SK-MEL-5 (cell line): ENCODE results near the gene EIF4A2. TPM values are rescaled to one million over a fixed set of nuclear protein-coding genes. Genes with fewer than 3 reads are reported as not detected.
"Not testable (repeated sequence)": the region's sequence is repeated elsewhere in the genome, so short reads cannot be mapped to it uniquely, and the experiment has no call there.

Experiments
- DNase-seq: peaks from one replicate; pipeline ENCODE4 v3.0.0-alpha.2; 2016; ENCODE audit warnings: low read depth, low spot score
- in situ Hi-C: cut with HindIII; loops from 2 replicates; pipeline ENCODE4 v1.10.0; 2016; ENCODE audit warnings: low sequenced_read_pairs, high pct_unique_total_duplicates, low pct_unique_long_range_greater_than_20kb
- total RNA-seq: library from RNA; depleted of rRNA; stranded (reverse); fragments of >200 nt; shearing (Covaris generic); gene quantifications from 2 replicates; pipeline ENCODE4 v1.2.3, GENCODE V29; 2014

The EIF4A2 gene
- total RNA-seq, 1 experiment from 2014 or later = 434 TPM

DNA sequence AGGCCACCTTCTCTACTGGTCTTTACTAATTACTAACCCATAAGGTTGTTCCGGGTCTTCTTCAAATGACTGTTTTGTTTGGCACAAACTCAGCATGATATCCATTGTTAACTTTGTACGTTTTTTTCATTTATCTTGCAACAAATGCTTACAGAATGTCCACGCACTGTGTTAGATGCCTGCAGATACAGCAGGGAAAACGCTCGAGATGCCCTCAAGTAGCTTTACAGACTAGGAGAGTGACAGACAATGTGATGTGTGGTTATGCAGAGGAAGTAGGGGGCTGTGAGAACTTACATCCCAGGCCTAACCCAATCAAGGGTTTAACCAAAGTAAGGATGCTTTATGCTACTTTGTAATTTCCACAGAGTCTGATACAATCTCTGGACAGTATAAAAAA is 23.9 kb downstream of the EIF4A2 start:
- in situ Hi-C loops = no loop called here
- DNase-seq = no peak

DNA sequence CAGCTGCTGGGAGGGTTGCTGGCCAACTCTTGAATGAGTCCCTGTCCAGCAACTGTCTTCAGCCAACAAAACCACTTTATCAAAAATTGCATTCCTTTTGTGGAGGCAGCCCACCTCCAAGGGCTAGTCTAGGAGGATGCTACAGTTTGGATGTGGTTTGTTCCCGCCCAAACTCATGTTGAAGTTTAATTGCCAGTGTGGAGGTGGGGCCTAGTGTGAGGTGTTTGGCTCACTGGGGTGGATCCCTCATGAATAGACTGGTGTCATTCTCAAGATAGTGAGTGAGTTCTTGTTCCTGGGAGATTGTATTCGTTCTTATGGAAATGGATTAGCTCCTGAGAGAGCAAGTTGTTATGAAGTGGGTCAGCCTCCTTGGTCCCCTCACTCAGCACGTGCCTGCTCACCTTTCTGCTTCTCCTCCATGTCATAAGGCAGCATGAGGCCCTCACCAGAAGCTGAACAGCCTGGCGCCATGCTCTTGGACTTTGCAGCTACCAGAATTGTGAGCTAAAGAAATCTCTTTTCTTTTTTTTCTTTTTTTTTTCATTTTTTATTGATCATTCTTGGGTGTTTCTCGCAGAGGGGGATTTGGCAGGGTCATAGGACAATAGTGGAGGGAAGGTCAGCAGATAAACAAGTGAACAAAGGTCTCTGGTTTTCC is 27.1 kb downstream of the EIF4A2 start:
- no peak for DNase-seq
- in situ Hi-C loops = no loop called here

GRCh38 chr3:186811313-186811712 is 27.9 kb downstream of the EIF4A2 start:
- in situ Hi-C loops, DNase-seq: not testable (repeated sequence)

DNA sequence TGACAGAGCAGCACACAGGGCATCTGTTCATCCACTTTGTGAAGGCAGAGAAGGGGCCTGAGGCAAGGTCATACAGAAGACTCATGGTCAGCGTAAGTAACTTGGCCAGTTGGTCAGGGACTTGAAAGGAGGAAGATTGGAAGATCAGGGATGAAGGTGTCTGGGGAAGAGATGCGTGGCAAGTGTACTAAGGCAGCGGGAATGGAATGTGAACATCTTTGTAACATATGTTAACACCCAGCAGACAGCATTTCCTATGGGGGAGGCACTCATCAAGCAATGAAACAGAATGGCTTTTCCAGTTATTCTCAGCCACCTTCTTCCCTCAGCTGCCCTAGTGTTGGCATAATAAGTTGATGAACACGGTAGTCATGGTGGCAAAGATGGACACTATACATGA is 30.7 kb downstream of the EIF4A2 start:
- DNase-seq = no peak

GRCh38 chr3:186815435-186815834 is 32.1 kb downstream of the EIF4A2 start:
- in situ Hi-C loops = no loop called here
- DNase-seq = peak; percentile 45

More for the DNA sequence above, 30.7 kb downstream of the EIF4A2 start:
- in situ Hi-C loops = no loop called here

GRCh38 chr3:186818516-186818915 is 35.1 kb downstream of the EIF4A2 start:
- in situ Hi-C loops = no loop called here
- DNase-seq = no peak

- no peak for DNase-seq
- in situ Hi-C loops = no loop called here
Measured at GRCh38 chr3:186818956-186819355, 35.6 kb downstream of the EIF4A2 start.

- in situ Hi-C loops = no loop called here
Measured at GRCh38 chr3:186821429-186822387, 38.3 kb downstream of the EIF4A2 start.

GRCh38 chr3:186822388-186822759 is 39.0 kb downstream of the EIF4A2 start:
- DNase-seq, in situ Hi-C loops: not testable (repeated sequence)

More at GRCh38 chr3:186821429-186822387, 38.3 kb downstream of the EIF4A2 start:
- peak; percentile 69 for DNase-seq

DNA sequence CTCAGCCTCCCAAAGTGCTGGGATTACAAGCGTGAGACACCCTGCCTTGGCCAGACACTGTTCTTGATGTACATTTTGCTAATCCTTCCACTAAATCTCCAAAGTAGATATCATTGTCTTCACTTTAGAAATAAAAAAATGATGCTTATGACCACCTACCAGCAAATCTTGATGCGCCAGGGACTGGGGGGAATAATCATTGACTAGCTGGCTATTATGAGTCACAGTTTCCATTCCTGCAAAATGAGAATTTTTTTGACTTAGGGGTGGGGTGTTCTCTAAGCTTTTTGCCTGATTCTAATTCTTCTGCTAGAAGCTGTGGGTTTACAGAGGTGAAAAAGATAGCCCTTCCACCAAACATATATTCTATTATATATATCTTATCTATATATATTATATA is 40.0 kb downstream of the EIF4A2 start:
- no peak for DNase-seq
- in situ Hi-C loops = no loop called here

DNA sequence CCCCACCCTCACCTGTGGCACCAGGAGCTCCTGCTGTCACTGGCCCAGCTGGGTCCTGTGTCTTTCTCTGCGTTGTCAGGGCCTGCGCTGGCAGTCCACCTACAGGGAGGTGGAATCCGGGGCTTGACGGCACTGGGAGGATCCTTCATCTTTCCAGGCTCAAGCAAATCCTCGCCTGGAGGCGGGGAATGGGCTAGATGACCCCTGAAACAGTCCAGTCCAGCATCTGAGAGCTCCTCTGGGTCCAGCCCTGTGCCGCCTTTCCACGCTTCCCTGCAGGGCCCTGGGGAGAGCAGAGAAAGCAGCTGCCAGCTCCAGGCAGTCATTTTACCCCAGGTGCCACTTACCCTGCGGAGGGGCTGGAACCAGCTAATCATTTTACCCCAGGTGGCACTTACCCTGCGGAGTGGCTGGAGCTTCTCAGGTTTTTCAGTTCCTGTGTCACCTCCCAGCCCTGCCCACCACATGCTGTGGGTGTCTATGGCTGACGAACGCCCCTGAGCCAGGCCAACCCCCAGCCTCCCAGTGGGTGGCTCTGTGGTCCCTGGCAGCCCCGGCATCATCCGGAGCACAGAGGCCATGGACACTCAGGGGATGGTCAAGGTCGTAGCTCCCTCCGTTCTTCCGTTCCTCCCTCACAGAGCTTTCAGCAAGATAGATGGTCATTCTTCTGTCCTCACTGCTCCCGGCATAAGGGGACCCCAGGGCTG is 41.2 kb downstream of the EIF4A2 start:
- DNase-seq = no peak
- in situ Hi-C loops = no loop called here

DNA sequence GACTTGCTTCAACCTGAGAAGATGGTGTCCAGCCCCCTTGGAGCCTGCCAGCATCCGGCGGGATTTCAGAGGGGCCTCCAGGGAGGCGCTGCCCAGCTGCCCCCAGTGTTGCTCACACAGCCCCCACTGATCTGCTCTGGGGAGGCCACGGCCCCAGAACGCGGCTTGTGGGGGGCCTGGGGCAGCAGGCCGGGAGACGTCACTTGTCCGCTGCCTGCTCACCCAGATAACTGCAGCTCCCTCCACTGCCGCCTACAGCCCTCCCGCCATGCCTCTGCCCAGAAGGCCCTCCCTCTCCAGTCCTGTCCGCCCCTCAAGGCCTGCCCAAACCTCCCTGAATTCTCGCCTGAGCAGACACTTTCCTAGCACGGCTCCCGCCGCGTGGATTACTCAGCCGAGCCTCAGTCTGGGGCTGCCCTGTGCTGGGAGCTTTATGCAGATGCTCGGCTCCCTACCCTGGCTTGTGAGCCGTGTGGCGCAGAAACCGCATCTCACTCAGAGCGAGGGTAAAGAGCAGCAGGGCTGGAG is 42.0 kb downstream of the EIF4A2 start:
- DNase-seq = no peak
- in situ Hi-C loops = no loop called here

DNA sequence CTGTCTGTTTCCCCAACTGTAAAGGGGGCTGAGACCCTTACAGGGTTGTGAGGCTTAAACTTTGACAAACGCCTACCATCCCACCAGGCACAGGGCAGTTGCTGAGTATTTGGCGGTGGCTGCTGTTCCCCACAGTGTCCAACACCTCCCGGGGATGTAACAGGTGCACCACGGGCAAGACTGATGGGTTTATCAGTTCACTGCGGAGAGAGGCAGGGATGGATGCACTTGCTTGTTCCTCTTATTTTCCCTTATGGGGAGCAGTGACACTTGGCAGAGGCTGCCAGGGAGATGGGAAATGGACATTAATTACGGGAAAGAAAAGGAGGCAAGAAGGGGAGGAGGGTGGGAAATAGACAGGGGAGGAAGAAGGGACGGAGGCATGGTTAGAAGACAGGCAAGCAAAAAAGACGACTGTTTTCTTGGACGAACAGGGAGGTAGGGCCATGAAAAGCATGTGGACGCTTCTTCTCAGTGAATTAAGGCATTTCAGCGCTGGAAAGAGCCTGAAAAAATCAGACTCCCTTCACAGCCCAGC is 42.6 kb downstream of the EIF4A2 start:
- in situ Hi-C loops = no loop called here
- no peak for DNase-seq

- in situ Hi-C loops = no loop called here
Measured at GRCh38 chr3:186826410-186826975, 43.1 kb downstream of the EIF4A2 start.

DNA sequence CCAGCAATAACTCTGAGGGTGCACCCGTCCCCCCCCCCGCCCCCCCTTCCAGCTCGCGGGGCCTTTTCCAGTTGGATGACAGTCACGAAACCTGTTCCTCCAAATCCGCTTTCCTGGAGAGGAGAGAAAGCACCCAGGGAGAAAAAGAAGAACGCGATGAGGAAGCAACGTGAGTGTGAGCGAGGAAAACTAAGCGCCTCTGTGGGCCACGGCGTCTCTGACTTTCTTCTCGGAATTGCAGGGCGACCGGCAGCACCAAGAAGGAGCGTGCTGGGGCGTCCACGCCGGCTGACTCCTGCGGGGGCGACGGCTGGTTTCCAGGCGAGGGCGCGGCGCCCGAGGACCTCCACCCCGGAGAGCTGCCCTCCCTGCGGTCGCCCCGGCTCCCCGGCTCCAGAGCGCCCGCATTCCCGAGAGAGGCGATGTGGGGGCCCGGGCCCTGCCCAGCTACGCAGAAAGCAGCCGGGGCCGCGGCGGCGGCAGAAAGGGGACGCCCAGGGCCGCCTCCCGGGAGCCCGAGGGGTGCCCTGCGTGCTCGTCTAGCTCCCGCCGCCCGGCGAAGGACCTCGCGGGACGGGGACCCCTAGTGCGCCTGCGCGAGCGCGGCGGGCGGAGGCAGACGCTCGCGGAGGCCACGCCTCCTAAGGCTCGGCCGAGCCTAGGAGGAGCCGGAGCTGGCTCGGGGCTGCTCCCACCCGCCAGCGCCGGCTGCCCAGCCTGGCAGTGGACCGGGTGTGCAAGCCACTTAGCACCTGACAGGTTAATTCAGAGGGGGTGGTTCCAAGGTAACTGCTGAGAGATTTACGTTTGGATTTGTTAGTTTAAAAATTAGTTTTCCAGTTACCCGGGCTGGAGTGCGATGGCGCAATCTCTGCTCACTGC is 43.8 kb downstream of the EIF4A2 start:
- peak; percentile 84 for DNase-seq
- in situ Hi-C loops = no loop called here

More at GRCh38 chr3:186826410-186826975, 43.1 kb downstream of the EIF4A2 start:
- no peak for DNase-seq

- in situ Hi-C loops = no loop called here
- no peak for DNase-seq
Measured at GRCh38 chr3:186828340-186828739, 45.0 kb downstream of the EIF4A2 start.
